GDM1 (cell line): ENCODE measurements around the gene SURF4.
A peak's percentile ranks its signal among the peaks of the same experiment; 100 is the strongest.

ENCODE experiments used
- DNase-seq: peaks from one replicate; lab custom pipeline; 2025; lab: John Stamatoyannopoulos, UW

Gene SURF4

DNA sequence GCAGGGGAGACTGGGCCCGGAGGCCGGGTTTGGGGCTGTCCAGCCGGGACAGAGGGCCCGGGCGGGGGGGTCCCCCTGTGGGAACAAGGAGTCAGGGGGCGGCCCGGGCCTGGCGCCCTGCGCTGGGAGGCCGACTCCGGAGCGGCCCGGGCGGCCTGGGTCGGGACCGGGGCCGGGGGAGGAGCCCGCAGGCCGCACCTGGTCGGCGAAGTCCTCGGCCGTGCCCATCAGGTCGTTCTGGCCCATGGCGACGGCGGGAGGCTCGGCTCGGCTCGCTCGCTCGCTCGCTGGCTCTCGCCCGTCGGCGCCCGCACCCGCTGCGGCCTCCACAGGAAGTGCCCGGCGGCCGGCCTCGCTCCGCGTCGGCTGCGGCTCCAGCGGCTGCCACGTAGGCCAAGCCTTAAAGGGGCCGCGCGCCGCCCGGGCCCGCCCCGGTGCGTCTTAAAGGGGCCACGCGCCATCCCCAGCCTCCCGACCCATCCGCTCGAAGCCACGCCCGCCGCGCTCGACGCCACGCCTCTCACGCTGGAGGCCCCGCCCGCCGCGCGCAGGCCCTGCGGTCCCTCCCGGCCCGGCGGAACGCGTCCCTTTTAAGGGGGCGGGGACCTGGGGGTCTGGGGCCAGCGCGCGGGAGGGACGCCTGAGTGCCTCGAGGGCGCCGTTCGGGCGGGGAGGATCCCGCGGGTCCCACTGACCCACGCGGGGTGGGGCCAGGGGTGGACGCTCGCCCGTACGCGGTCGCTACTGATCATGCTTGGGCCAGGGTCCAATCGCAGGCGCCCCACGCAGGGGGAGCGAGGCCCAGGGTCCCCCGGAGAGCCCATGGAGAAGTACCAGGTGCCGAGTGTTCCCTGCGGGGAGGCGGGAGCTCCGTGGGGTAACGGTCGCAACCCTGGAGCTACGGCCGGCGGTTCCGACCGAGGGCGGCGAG, at the start of gene SURF4, which contains the start of gene STKLD1:
TSS of gene SURF4 (minus strand) at position 337 of the 931 bp plus-strand sequence. CDS start at position 246, 91 bp downstream.
TSS of gene STKLD1 (plus strand) at position 643 of the 931 bp plus-strand sequence. CDS start at position 751, 108 bp downstream.
- peak; percentile 96 for DNase-seq

GRCh38 chr9:133425049-133425632, 49.3 kb upstream of the SURF4 start:
- DNase-seq, result no peak

- no peak for DNase-seq
These were observed 48.3 kb upstream of the SURF4 start for GRCh38 chr9:133424187-133424586.

GRCh38 chr9:133423216-133423615, 47.4 kb upstream of the SURF4 start:
- DNase-seq, result no peak

DNA sequence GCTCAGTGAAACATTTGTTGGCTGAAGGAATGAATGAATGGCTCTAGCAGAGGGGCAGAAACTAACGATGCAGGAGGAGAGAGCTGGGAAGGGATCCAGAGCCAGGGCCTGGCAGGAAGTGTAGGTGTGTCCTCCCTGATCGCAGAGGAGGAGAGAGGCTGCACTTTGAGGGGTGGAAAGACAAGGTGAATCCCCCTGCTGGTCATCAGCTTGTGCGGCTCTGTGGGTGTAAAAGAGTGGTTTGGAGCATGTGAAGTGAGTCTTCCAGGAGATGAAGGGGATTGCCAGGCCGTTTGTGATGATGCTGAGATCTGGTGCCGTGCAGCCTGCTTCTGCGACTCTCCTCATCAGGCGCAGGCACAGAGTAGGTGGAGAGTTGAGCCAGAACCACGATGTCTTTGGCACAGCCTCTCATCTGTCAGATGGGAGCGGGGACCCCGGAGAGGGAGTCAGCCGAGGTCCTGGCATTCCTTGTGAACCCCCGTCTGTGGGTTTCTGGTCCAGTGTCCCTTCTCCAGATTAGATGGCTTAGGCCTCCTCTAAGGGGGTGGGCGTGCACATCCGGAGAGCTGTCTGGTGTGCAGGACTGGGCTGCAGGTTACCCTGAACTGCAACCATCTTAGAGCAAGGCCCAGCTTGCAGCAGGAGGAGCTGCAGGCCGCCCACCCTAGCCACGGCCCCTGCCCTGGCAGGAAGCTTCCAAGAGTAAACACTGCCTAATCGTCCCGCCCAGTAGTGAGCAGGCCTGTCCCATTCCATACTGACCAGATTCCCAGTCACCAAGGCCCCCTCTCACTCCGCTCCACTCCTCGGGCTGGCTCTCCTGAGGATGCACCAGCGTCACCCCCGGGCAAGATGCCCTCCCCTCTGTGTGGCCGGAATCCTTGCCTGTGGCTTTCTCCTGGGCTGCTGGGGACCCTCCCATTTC, 46.0 kb upstream of the SURF4 start, which contains the start of gene ADAMTS13:
TSS of gene ADAMTS13 (plus strand) at position 753 of the 928 bp plus-strand sequence. CDS start at position 830, 77 bp downstream.
- DNase-seq, result no peak

- DNase-seq, result no peak
These were observed 44.5 kb upstream of the SURF4 start for GRCh38 chr9:133420392-133420827.

GRCh38 chr9:133419005-133419404, 43.1 kb upstream of the SURF4 start:
- no peak for DNase-seq

DNA sequence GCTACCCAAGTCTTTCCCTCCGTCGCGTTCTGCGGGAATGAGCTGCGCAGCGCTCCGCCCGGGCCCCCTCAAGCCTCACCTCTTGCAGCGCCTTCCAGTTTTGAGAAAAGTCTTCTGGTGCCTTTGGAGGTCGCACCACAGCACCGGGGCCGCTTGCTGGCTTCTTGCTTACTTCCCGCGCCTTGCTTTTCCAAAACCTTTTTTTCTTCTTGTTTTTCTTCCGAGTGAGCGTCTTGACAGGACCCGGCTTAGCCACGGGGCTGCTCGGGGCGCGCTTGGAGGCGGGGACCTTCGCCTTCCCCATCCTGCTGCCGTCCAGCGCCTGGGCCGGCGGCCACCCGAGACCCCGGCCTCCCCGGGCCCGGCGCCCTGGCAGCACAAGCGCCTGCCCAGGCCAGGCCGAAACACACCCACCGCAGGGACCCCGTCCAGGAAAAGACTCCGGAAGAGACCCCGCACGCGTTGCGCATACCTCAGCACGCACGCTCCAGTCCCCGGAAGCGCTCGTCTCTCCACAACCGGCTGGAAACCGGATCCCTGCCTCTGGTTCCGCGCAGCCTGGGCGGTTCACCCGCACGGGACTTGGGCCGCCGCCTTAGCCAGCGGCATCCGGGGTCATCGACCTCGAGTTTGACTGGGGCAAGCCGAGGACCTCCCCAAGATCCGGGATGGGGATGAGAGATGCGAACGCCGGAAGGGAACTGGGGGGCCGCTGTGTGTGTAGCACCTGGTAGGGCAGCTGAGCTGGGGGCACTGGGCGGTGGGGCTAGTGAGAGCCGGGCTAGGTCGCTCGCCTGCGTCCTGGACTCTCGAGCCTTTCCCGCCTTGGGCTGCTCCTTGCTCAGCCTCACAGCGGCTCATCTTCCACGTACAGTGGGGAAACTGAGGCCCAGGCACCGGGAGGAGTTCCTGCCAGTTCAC, 41.9 kb upstream of the SURF4 start, which contains the start of gene REXO4:
TSS of gene REXO4 (minus strand) at position 470 of the 921 bp plus-strand sequence. CDS start at position 304, 166 bp downstream.
- DNase-seq, result peak; percentile 86

- no peak for DNase-seq
These were observed 39.3 kb upstream of the SURF4 start for GRCh38 chr9:133415170-133415569.

GRCh38 chr9:133408042-133408441, 32.2 kb upstream of the SURF4 start:
- DNase-seq, result no peak

DNA sequence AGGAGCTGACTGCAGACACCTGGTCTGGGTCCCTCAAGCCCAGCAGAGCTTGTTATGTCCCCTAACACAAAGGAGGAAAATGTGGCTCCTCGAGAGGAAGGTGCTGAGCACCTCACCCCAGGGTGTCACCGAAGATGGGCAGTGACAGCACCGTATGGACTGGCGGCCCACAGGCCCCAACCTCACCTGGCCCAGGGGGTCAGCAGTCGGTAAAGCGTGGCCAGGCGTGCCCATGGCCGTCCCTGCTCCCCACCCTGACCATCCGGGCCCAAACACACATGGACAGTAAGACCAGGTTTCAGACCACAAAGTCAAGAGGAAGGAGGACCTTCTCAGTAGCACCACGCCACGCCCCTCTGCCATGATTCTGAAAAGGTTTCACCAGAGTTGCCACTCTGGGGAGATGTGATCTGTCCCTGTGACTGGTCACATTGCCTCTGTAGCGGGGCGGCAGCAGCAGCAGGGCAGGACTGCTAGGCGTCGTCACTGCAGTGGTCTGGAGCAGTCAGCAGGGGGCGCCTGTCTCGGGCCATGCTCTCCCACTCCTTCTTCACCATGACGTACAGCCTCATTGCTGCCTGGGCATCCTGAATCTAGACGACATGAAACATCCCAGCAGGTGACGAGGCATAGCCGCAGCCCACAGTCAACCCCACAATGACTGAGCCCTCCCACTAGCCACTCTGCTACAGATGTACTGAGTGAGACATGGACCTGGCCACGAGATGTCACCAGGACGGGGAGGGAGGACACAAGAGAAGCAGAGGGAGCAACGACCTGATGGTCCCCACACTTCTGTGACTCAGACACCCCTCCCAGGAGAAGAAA, 30.8 kb upstream of the SURF4 start:
- DNase-seq, result peak; percentile 60

- DNase-seq, result no peak
These were observed 29.9 kb upstream of the SURF4 start for GRCh38 chr9:133405508-133406438.

DNA sequence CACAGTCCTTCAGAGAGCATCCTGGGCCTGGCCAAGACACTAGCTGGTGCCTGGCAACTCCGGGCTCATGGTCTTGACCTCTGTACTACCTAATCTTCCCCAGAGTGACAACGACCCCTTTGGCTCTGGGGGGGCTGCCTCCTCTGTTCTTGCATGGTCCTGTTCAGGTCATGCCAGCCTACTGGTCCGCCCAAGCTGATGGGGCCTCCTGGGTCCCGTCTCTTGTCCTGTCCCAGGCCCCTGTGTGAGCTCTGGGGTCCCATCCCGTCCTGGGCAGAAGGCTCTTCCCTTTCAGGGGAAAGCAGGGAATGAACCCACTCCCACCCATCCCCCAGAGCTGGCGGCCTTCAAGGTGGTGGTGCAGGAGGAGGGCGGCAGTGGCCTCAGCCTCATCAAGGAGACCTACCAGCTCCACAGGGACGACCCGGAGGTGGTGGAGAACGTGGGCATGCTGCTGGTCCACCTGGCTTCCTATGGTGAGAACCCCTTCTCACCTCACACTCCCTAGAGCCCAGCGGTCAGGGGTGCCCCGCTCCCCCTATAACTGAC, 28.7 kb upstream of the SURF4 start:
- no peak for DNase-seq

- no peak for DNase-seq
These were observed 28.1 kb upstream of the SURF4 start for GRCh38 chr9:133403766-133404453.

DNA sequence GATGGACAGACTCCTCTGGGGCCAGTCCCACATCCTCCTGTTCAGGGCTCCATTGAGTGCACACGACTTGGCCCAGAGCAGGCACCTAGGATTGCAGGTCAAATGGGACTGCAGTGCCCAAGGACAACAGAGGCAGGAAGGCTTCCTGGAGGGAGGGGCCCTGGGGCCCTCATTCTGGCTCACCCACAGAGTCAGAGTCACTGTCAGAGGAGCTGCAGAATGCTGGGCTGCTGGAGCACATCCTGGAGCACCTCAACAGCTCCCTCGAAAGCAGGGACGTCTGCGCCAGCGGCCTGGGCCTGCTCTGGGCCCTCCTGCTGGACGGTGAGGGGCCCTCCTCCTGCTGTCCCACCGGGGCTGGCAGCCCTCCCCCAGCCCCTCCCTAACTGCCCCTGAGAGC, 26.8 kb upstream of the SURF4 start:
- no peak for DNase-seq

DNA sequence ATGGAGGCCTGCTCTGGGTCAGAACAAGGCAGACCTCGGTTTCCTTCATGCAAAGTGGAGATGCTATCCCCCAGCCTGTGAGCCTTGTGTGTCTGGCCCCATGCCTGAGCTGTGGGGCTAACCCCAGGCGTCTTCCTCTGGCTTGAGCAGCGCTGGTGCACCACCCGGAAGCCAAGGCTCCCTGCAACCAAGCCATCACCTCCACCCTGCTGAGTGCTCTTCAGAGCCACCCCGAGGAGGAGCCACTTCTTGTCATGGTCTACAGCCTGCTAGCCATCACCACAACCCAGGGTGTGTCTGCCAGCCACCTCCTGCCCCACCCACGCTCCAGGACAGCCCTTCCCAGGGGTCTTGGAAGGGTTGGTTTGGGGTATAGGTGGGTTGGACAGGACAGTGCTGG, 25.7 kb upstream of the SURF4 start:
- DNase-seq, result no peak

- DNase-seq, result no peak
These were observed 24.4 kb upstream of the SURF4 start for GRCh38 chr9:133400292-133400691.

DNA sequence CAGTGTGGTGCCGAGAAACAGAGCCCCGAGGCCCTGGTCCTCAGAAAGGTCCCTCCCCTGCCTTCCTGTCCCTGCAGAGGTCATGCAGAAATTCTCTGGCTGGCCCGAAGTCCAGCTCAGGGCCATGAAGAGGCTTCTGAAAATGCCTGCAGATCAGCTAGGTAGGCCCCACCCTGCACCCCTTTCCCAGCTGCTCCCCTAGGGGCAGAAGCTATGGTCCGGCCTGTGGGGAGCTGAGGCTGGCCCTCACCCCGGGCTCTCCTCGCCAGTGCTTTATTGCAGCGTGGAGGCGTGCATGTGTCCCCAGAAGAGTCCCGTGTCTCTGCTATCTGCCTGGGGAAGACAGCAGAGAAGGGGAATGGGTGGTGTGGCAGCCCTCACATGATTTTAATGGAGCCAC, 22.0 kb upstream of the SURF4 start:
- no peak for DNase-seq
